CD4-positive, alpha-beta T cell (primary cell): ENCODE data around the gene IQGAP2. TPM values are rescaled to one million over a fixed set of nuclear protein-coding genes. Genes with fewer than 3 reads are reported as not detected.
"Not testable (repeated sequence)": the region's sequence is repeated elsewhere in the genome, so short reads cannot be mapped to it uniquely, and the experiment has no call there.

Source experiments
- ATAC-seq: fragments of 200-7000 bp; cut with Tn5 transposase; one replicate; pipeline ENCODE4 v1.10.0; 2022; ENCODE audit warnings: mild to moderate bottlenecking; ENCODE audit not compliant: poor library complexity
- CTCF ChIA-PET: fragments of 350-600 bp; sonication (Branson Sonifier 250); formaldehyde crosslinking; loops from one replicate; lab custom pipeline; 2021; ENCODE audit warnings: antibody characterized with exemption, inconsistent platforms; lab: Charles Lee
- POLR2A ChIA-PET: fragments of 350-600 bp; sonication (Branson Sonifier 250); formaldehyde crosslinking; loops from one replicate; lab custom pipeline; 2021; ENCODE audit warnings: antibody characterized with exemption, inconsistent platforms; lab: Charles Lee
- DNase-seq, 14 experiments: peaks; one replicate each; pipeline ENCODE4 v3.0.0-alpha.2; 2013 to 2020; ENCODE audit warnings: mixed read lengths in 2 of 14
- H3K27ac ChIP-seq, 2 donors: one replicate each; pipeline versions ENCODE4 v1.5.1 to v1.7.0; 2013; ENCODE audit warnings: low read length in 2 of 2, low read depth in 1 of 2, mild to moderate bottlenecking in 1 of 2
- H3K27me3 ChIP-seq, 2 experiments: 1 replicate in 1 of 2; 2 replicates in 1 of 2; pipeline versions ENCODE4 v1.6.1 to v1.7.0; 2013; ENCODE audit warnings: low read length in 2 of 2, control low read depth in 1 of 2, mild to moderate bottlenecking in 1 of 2, moderate library complexity in 1 of 2; ENCODE audit not compliant: insufficient read depth in 2 of 2, control insufficient read depth in 1 of 2
- H3K36me3 ChIP-seq: one replicate; pipeline ENCODE4 v1.6.1; 2013; ENCODE audit warnings: low read length, control low read depth; ENCODE audit not compliant: insufficient read depth
- H3K4me1 ChIP-seq: one replicate; pipeline ENCODE4 v1.6.1; 2013; ENCODE audit warnings: low read length, control low read depth; ENCODE audit not compliant: insufficient read depth
- H3K4me3 ChIP-seq: one replicate; pipeline ENCODE4 v1.5.1; 2013; ENCODE audit warnings: mild to moderate bottlenecking, low read length, moderate library complexity
- H3K9me3 ChIP-seq, 2 experiments: 1 replicate in 1 of 2; 2 replicates in 1 of 2; pipeline versions ENCODE4 v1.6.1 to v1.7.0; 2013; ENCODE audit warnings: low read length in 2 of 2, mild to moderate bottlenecking in 2 of 2, control low read depth in 1 of 2, moderate library complexity in 1 of 2; ENCODE audit not compliant: control insufficient read depth in 1 of 2, insufficient read depth in 1 of 2
- H3K27ac Mint-ChIP-seq: one replicate; pipeline ENCODE4 v1.8.0; 2020; ENCODE audit warnings: mixed read lengths
- H3K27me3 Mint-ChIP-seq: one replicate; pipeline ENCODE4 v1.8.0; 2021; ENCODE audit warnings: mixed read lengths
- H3K36me3 Mint-ChIP-seq: one replicate; pipeline ENCODE4 v1.8.0; 2021; ENCODE audit warnings: low read depth, mixed read lengths
- H3K4me1 Mint-ChIP-seq: one replicate; pipeline ENCODE4 v1.8.0; 2021; ENCODE audit warnings: low read depth, mixed read lengths
- H3K4me3 Mint-ChIP-seq: one replicate; pipeline ENCODE4 v1.8.0; 2020; ENCODE audit warnings: mild to moderate bottlenecking, mixed read lengths
- H3K9me3 Mint-ChIP-seq: one replicate; pipeline ENCODE4 v1.8.0; 2020; ENCODE audit warnings: mixed read lengths
- CTCF ChIP-seq: fragments of 200-600 bp; IDR thresholded peaks from one replicate; pipeline ENCODE4 v1.8.0; 2022; ENCODE audit warnings: antibody characterized with exemption, mild to moderate bottlenecking
- intact Hi-C, 2 experiments: fragments of 100-400 bp; cut with DNase I in 1 of 2; cut with micrococcal nuclease in 1 of 2; formaldehyde crosslinking; loops; one replicate each; pipeline versions ENCODE4 v1.15.1 to v1.9.0; 2023 to 2025; cut with DNase I, micrococcal nuclease
- total RNA-seq, 174 experiments: library from RNA in 2 of 174; stranded (reverse) in 2 of 174; gene quantifications; one replicate each; pipeline ENCODE4 v1.2.3 and lab custom pipeline; 2021 to 2026

Gene IQGAP2
- total RNA-seq, 2 experiments from 2014 or later: 58.8 TPM

- TF ChIP-seq CTCF: no peak
- Mint-ChIP-seq H3K27ac (peak overlapping the region; percentile 12), H3K9me3 (peaks cover 2% of the 10 kb centered on the region), H3K4me3 (no peak overlapping the region), H3K36me3 (peaks cover 6% of the 10 kb centered on the region), H3K4me1 (peaks cover 33% of the 10 kb centered on the region), H3K27me3 (no peaks in the 10 kb centered on the region)
- Histone ChIP-seq H3K27ac (peak overlapping the region in 1 of 2 donors; percentile 10), H3K27me3 (no peaks in the 10 kb centered on the region), H3K36me3 (no peaks in the 10 kb centered on the region), H3K9me3 (no peaks in the 10 kb centered on the region), H3K4me3 (no peak overlapping the region), H3K4me1 (peaks cover 48% of the 10 kb centered on the region)
- ChIA-PET CTCF (interaction anchor here (0.8 to 2.4 kb wide), 4 partner anchors 16 to 39 kb away, joined by 3 to 5 read pairs (median 4); no protein-coding TSS in a partner anchor), POLR2A (no interaction called here)
- intact Hi-C loops: no loop called here
- ATAC-seq (no peak), DNase-seq (peak in 3 of 14 experiments; percentile 20 to 39 (median 24))
Measured at GRCh38 chr5:76735762-76736545, 332.9 kb downstream of the IQGAP2 start.

- peaks cover 33% of the 10 kb centered on the region for H3K4me1 Mint-ChIP-seq
- H3K27ac Mint-ChIP-seq: no peak overlapping the region
- H3K36me3 Mint-ChIP-seq: peaks cover 6% of the 10 kb centered on the region
- Histone ChIP-seq H3K4me3 (no peak overlapping the region), H3K27me3 (no peaks in the 10 kb centered on the region), H3K4me1 (peaks cover 47% of the 10 kb centered on the region), H3K36me3 (no peaks in the 10 kb centered on the region), H3K9me3 (no peaks in the 10 kb centered on the region), H3K27ac (no peak overlapping the region)
- H3K27me3 Mint-ChIP-seq: no peaks in the 10 kb centered on the region
- H3K4me3 Mint-ChIP-seq: no peak overlapping the region
- peak in 3 of 14 experiments; percentile 16 to 62 (median 23) for DNase-seq
- ChIA-PET POLR2A (interaction anchor here (1.1 kb wide), 1 partner anchor 38 kb away, joined by 4 read pairs; no protein-coding TSS in a partner anchor), CTCF (interaction anchor here (1.1 to 3.6 kb wide), 4 partner anchors 20 to 38 kb away, joined by 3 to 14 read pairs (median 4); no protein-coding TSS in a partner anchor)
- TF ChIP-seq CTCF: no peak
- peaks cover 2% of the 10 kb centered on the region for H3K9me3 Mint-ChIP-seq
- ATAC-seq: no peak
- intact Hi-C loops: no loop called here
Measured at GRCh38 chr5:76736679-76737556, 333.8 kb downstream of the IQGAP2 start.

GRCh38 chr5:76737846-76738245 is 334.8 kb downstream of the IQGAP2 start:
- no peak for TF ChIP-seq CTCF
- Histone ChIP-seq H3K9me3 (no peaks in the 10 kb centered on the region), H3K4me3 (no peak overlapping the region), H3K4me1 (peaks cover 41% of the 10 kb centered on the region), H3K36me3 (no peaks in the 10 kb centered on the region), H3K27me3 (no peaks in the 10 kb centered on the region), H3K27ac (peak overlapping the region in 1 of 2 donors; percentile 65)
- Mint-ChIP-seq H3K4me3 (no peak overlapping the region), H3K27me3 (no peaks in the 10 kb centered on the region), H3K9me3 (peaks cover 2% of the 10 kb centered on the region), H3K4me1 (peaks cover 28% of the 10 kb centered on the region), H3K27ac (no peak overlapping the region), H3K36me3 (peaks cover 6% of the 10 kb centered on the region)
- DNase-seq: no peak
- CTCF ChIA-PET: interaction anchor here (1.2 to 3.6 kb wide), 3 partner anchors 21 to 37 kb away, joined by 3 to 14 read pairs (median 5); no protein-coding TSS in a partner anchor
- POLR2A ChIA-PET: interaction anchor here (1.1 to 1.4 kb wide), 2 partner anchors 36 to 37 kb away, joined by 3 to 4 read pairs; no protein-coding TSS in a partner anchor
- no peak for ATAC-seq
- intact Hi-C loops: loop anchor here in 1 of 2 experiments (2.0 kb wide), 1 partner anchor 23 kb away; no protein-coding TSS in a partner anchor

- H3K27me3 Mint-ChIP-seq, H3K36me3 Mint-ChIP-seq, H3K27ac Mint-ChIP-seq, intact Hi-C loops, H3K9me3 ChIP-seq, ATAC-seq, H3K9me3 Mint-ChIP-seq, H3K27me3 ChIP-seq, H3K36me3 ChIP-seq, H3K27ac ChIP-seq, H3K4me3 Mint-ChIP-seq, POLR2A ChIA-PET, CTCF ChIA-PET, H3K4me3 ChIP-seq: not testable (repeated sequence)
- peak in 1 of 14 experiments; percentile 27 for DNase-seq
- peaks cover 31% of the 10 kb centered on the region for H3K4me1 ChIP-seq
- H3K4me1 Mint-ChIP-seq: peaks cover 24% of the 10 kb centered on the region
Measured at GRCh38 chr5:76741506-76741905, 338.4 kb downstream of the IQGAP2 start.
